22Rv1 (cell line): ENCODE results near the gene SYT15.

Experiments used
- ZFX ChIP-seq: fragments of 450-650 bp; IDR thresholded peaks from 2 replicates; pipeline ENCODE4 v1.6.1; 2017; ENCODE audit warnings: antibody characterized with exemption, borderline replicate concordance
- TF ChIP-seq, protein P1 (sequence below): fragments of 450-650 bp; IDR thresholded peaks from 2 replicates; pipeline ENCODE4 v1.5.1; 2017; ENCODE audit warnings: mild to moderate bottlenecking

DNA sequence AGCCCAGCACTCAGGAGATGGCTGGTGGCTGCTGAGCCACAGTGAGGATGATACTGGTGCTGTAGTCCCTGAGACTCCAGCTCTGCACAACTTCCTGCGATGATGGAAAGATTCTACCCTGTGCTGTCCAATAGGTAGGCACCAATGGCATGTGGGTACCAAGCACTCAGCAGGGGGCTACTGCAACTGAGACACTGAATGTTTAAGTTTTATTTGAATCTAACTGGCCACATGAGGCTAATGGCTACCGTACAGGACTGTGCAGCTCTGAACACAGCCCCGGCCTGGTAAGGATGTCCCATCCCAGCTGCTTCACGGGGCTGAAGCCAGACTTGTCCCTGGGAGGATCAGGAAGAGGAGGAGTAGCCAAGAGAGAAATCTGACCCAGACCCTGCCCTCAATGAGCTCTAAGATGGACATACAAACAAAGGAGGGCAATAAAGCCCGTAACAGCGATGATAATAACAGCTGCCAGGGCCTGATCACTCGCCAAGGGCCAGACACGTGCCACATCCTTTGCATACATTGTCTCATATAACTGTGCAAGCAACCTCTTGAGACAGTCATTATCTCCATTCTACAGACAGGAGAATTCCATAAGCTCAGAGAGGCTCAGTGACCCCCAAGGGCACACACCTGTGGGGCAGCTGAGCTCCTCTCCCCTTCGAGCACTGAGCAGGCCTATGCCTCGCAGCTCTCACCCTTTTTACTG, 26.2 kb upstream of the SYT15 start:
- TF ChIP-seq, protein P1, sequence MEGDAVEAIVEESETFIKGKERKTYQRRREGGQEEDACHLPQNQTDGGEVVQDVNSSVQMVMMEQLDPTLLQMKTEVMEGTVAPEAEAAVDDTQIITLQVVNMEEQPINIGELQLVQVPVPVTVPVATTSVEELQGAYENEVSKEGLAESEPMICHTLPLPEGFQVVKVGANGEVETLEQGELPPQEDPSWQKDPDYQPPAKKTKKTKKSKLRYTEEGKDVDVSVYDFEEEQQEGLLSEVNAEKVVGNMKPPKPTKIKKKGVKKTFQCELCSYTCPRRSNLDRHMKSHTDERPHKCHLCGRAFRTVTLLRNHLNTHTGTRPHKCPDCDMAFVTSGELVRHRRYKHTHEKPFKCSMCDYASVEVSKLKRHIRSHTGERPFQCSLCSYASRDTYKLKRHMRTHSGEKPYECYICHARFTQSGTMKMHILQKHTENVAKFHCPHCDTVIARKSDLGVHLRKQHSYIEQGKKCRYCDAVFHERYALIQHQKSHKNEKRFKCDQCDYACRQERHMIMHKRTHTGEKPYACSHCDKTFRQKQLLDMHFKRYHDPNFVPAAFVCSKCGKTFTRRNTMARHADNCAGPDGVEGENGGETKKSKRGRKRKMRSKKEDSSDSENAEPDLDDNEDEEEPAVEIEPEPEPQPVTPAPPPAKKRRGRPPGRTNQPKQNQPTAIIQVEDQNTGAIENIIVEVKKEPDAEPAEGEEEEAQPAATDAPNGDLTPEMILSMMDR: no peak
- TF ChIP-seq ZFX: no peak
